GM18951 (cell line): Measurements from ENCODE around the gene SARS2.
"Not testable (repeated sequence)": the region's sequence is repeated elsewhere in the genome, so short reads cannot be mapped to it uniquely, and the experiment has no call there.

Experiments used
- POLR2A ChIP-seq: IDR thresholded peaks from 4 replicates; pipeline ENCODE4 v1.6.1; 2011; ENCODE audit warnings: mild to moderate bottlenecking; ENCODE audit not compliant: insufficient read length, insufficient read depth; ENCODE audit errors: extremely low read depth
- in situ Hi-C: fragments of 300-500 bp; cut with MboI; formaldehyde crosslinking; loops from one replicate; pipeline ENCODE4 v1.12.0; 2022; ENCODE audit warnings: low sequenced_read_pairs, mixed read lengths, inconsistent platforms; ENCODE audit not compliant: unreplicated experiment

SARS2 gene

GRCh38 chr19:38883286-38883685 lies 47.3 kb downstream of the SARS2 start:
- in situ Hi-C loops = no loop called here
- no peak for TF ChIP-seq POLR2A

GRCh38 chr19:38880882-38881609 lies 49.5 kb downstream of the SARS2 start:
- in situ Hi-C loops = no loop called here
- no peak for TF ChIP-seq POLR2A

- TF ChIP-seq POLR2A = no peak
- in situ Hi-C loops = no loop called here
These were observed 50.3 kb downstream of the SARS2 start for GRCh38 chr19:38880076-38880881.

- no peak for TF ChIP-seq POLR2A
- in situ Hi-C loops = no loop called here
These were observed 51.2 kb downstream of the SARS2 start for GRCh38 chr19:38879400-38879751.

GRCh38 chr19:38878575-38879399 lies 51.8 kb downstream of the SARS2 start:
- in situ Hi-C loops = no loop called here
- TF ChIP-seq POLR2A = no peak

- TF ChIP-seq POLR2A = peak; percentile 80
- in situ Hi-C loops = no loop called here
These were observed 52.6 kb downstream of the SARS2 start, which contains the start of gene RINL for GRCh38 chr19:38877781-38878574. Gene RINL (minus strand): TSS chr19:38878275. CDS start chr19:38876742, 1,533 bp downstream.

- in situ Hi-C loops = no loop called here
- TF ChIP-seq POLR2A = no peak
These were observed 54.7 kb downstream of the SARS2 start for GRCh38 chr19:38875656-38876395.

GRCh38 chr19:38873400-38873799 lies 57.2 kb downstream of the SARS2 start:
- in situ Hi-C loops = not testable (repeated sequence)

- in situ Hi-C loops = no loop called here
- TF ChIP-seq POLR2A = no peak
These were observed 60.0 kb downstream of the SARS2 start for GRCh38 chr19:38870612-38871011.

- in situ Hi-C loops = no loop called here
- TF ChIP-seq POLR2A = peak; percentile 23
These were observed 60.5 kb downstream of the SARS2 start for GRCh38 chr19:38869836-38870607.

GRCh38 chr19:38869160-38869835 lies 61.3 kb downstream of the SARS2 start:
- in situ Hi-C loops = no loop called here
- TF ChIP-seq POLR2A = no peak

GRCh38 chr19:38868551-38868950 lies 62.0 kb downstream of the SARS2 start:
- TF ChIP-seq POLR2A = no peak
- in situ Hi-C loops = no loop called here
